Measurements from ENCODE around the gene LRTM1. TPM values are rescaled to one million over a fixed set of nuclear protein-coding genes. Genes with fewer than 3 reads are reported as not detected.

Gene LRTM1
- total and polyA plus RNA-seq, 3 donors from 2014 or later: 0.22 TPM; not detected in 2

DNA sequence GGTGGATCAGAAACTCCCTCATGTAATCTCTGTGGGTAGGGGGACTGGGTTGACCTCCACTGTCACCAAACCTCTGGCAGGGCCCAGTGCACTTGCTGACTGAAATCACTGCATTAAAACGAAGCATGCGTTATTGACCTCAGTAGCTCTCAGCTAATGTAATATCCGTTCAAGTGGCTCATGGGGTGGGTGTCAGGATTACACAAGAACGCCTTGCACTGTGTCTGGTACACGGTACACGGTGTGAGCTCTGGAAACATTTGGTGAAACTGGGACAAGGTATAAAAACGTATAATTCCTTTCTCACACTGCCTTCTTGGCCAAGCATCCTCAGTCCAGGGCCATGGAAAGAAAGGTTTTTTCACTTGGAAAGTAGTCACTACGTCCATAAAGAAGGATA is 11.9 kb downstream of the LRTM1 start:
- no peaks in the 10 kb centered on the region for H3K4me1 ChIP-seq
- TF ChIP-seq POLR2A (IDR thresholded peaks at IDR 0.05): no peak
- TF ChIP-seq, protein P1, sequence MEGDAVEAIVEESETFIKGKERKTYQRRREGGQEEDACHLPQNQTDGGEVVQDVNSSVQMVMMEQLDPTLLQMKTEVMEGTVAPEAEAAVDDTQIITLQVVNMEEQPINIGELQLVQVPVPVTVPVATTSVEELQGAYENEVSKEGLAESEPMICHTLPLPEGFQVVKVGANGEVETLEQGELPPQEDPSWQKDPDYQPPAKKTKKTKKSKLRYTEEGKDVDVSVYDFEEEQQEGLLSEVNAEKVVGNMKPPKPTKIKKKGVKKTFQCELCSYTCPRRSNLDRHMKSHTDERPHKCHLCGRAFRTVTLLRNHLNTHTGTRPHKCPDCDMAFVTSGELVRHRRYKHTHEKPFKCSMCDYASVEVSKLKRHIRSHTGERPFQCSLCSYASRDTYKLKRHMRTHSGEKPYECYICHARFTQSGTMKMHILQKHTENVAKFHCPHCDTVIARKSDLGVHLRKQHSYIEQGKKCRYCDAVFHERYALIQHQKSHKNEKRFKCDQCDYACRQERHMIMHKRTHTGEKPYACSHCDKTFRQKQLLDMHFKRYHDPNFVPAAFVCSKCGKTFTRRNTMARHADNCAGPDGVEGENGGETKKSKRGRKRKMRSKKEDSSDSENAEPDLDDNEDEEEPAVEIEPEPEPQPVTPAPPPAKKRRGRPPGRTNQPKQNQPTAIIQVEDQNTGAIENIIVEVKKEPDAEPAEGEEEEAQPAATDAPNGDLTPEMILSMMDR (IDR thresholded peaks at IDR 0.05): no peak
- H3K9me3 ChIP-seq: no peaks in the 10 kb centered on the region
- H3K4me3 ChIP-seq: no peak overlapping the region
- H3K36me3 ChIP-seq (ENCODE audit: low read depth, missing control alignments): no peaks in the 10 kb centered on the region
- intact Hi-C loops (cut with DNase I; ENCODE audit: low total_unique reads): no loop called here
- no peaks in the 10 kb centered on the region for H3K27me3 ChIP-seq
- 81 to 95% methylated on average over 6 to 8 of the region's 8 CpGs for WGBS, 2 donors
- DNase-seq: no peak
- no peak overlapping the region for H3K27ac ChIP-seq

DNA sequence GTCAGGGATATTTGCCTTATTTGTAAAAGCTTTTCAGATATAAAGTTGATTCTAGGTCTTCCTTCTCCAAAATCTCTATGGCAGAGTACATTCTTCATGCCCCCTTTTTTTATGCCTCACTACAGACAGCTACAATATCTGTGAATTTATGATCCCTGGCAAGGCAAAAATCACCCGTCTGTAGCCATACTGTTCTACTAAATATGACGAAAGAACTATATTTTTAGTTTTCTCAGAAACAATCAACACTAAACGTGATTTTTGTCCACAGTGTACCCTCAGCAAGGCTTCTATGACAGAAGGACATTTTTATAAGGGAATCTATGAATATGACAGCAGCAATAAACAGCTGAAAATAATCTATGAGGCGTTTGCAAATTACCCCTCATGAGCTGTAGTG is 12.7 kb downstream of the LRTM1 start:
- no peak overlapping the region for H3K4me3 ChIP-seq
- H3K9me3 ChIP-seq: no peaks in the 10 kb centered on the region
- DNase-seq: no peak
- 62 to 64% methylated on average over 4 of the region's 4 CpGs for WGBS, 2 donors
- no peaks in the 10 kb centered on the region for H3K36me3 ChIP-seq (ENCODE audit: low read depth, missing control alignments)
- TF ChIP-seq, protein P1 (IDR thresholded peaks at IDR 0.05): no peak
- no peak for TF ChIP-seq POLR2A (IDR thresholded peaks at IDR 0.05)
- intact Hi-C loops (cut with DNase I; ENCODE audit: low total_unique reads): no loop called here
- no peak overlapping the region for H3K27ac ChIP-seq
- H3K4me1 ChIP-seq: no peaks in the 10 kb centered on the region
- no peaks in the 10 kb centered on the region for H3K27me3 ChIP-seq

DNA sequence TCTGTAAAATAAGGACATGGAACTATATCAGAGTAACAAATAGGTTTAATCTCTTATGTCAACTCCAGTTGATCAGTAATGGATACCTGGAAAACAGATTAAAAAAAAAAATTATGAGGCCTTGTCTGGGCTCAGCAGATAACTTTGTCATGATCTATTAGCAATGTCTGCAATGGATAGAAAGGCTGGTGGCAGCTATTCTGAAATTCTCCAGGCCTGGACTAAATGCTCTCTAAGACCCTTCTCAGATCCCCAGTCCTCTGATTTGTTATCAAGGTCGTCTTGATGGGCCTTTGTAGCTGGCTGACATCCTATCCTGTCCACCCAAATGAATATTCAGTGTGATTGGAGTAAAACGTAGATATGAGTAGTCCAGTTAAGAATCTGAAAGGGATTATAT is 13.7 kb downstream of the LRTM1 start:
- TF ChIP-seq, protein P1 (IDR thresholded peaks at IDR 0.05): no peak
- no peak for TF ChIP-seq POLR2A (IDR thresholded peaks at IDR 0.05)
- Histone ChIP-seq H3K4me3 (no peak overlapping the region), H3K36me3 (ENCODE audit: low read depth, missing control alignments) (no peaks in the 10 kb centered on the region), H3K27me3 (no peaks in the 10 kb centered on the region), H3K4me1 (no peaks in the 10 kb centered on the region), H3K27ac (no peak overlapping the region), H3K9me3 (no peaks in the 10 kb centered on the region)
- WGBS, 2 donors: 73 to 83% methylated on average over 2 of the region's 2 CpGs
- no peak for DNase-seq
- intact Hi-C loops (cut with DNase I; ENCODE audit: low total_unique reads): no loop called here

DNA sequence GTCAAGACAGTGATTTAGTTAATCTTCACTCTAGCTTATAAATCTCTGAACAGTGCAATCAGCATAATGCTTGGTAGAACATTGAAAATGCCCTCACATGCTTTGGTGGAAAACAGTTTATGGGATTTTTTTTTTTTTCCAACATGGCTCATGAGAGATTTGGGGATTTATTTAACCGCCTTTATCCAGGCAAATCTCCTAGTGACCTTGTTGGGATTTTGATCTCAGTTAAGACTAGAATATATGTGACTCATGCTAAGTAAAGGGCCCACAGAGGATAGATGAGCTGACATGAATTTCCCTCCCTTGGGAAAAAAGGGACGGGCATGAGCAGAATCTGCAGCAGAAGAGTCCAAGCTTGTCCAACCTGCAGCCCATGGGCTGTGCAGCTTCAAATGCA is 18.7 kb downstream of the LRTM1 start:
- no peak for TF ChIP-seq POLR2A (IDR thresholded peaks at IDR 0.05)
- TF ChIP-seq, protein P1 (IDR thresholded peaks at IDR 0.05): no peak
- DNase-seq: no peak
- Histone ChIP-seq H3K4me3 (no peak overlapping the region), H3K27ac (no peak overlapping the region), H3K9me3 (no peaks in the 10 kb centered on the region), H3K36me3 (ENCODE audit: low read depth, missing control alignments) (no peaks in the 10 kb centered on the region), H3K4me1 (no peaks in the 10 kb centered on the region), H3K27me3 (no peaks in the 10 kb centered on the region)
- intact Hi-C loops (cut with DNase I; ENCODE audit: low total_unique reads): no loop called here
- WGBS, 2 donors: 90 to 96% methylated on average over 2 of the region's 2 CpGs

DNA sequence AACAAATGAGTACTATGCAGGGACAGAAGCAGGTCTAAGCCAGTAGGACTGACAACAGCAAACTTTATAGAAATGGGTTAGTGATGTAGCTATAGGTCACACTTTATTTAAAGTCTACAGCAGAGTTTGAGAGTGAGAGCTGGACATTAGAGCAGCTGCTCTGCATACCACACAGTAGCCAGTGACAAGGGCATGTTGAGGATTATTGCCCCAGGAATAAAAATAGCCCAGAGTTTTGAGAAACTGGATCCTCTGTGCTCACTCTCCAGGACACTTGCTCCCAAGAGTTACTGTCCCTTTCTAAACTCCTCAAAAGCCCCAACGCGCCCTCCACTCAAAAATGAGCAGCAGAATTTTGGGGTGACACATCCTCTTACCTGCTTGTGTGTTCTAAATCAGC is 21.1 kb downstream of the LRTM1 start:
- no peak for DNase-seq
- TF ChIP-seq, protein P1 (IDR thresholded peaks at IDR 0.05): no peak
- TF ChIP-seq POLR2A (IDR thresholded peaks at IDR 0.05): no peak
- Histone ChIP-seq H3K9me3 (no peaks in the 10 kb centered on the region), H3K4me1 (no peaks in the 10 kb centered on the region), H3K36me3 (ENCODE audit: low read depth, missing control alignments) (no peaks in the 10 kb centered on the region), H3K4me3 (no peak overlapping the region), H3K27me3 (no peaks in the 10 kb centered on the region), H3K27ac (no peak overlapping the region)
- 92 to 97% methylated on average over 2 of the region's 2 CpGs for WGBS, 2 donors
- intact Hi-C loops (cut with DNase I; ENCODE audit: low total_unique reads): no loop called here

Measured in testis (tissue), 3 donors.